Astrocyte of the cerebellum (primary cell): ENCODE measurements around the gene PDSS2.
"Not testable (repeated sequence)": the region's sequence is repeated elsewhere in the genome, so short reads cannot be mapped to it uniquely, and the experiment has no call there.

Experiments
- DNase-seq: peaks from one replicate; pipeline ENCODE4 v3.0.0-alpha.2; 2011; ENCODE audit warnings: low read depth
- H3K4me3 ChIP-seq: 2 replicates; pipeline ENCODE4 v1.5.1; 2011; ENCODE audit warnings: mild to moderate bottlenecking, low read depth, low read length, moderate library complexity
- CTCF ChIP-seq: IDR thresholded peaks from 2 replicates; pipeline ENCODE4 v1.5.1; 2012; ENCODE audit warnings: low read length, low read depth, moderate library complexity, mild to moderate bottlenecking; ENCODE audit errors: missing control alignments
- in situ Hi-C: cut with HindIII; loops from 2 replicates; pipeline ENCODE4 v1.10.0; 2017; ENCODE audit warnings: low sequenced_read_pairs

Gene PDSS2

GRCh38 chr6:107140581-107140980, 318.8 kb downstream of the PDSS2 start:
- H3K4me3 ChIP-seq, result no peak overlapping the region
- DNase-seq, result no peak
- no peak for TF ChIP-seq CTCF
- in situ Hi-C loops, result no loop called here

DNA sequence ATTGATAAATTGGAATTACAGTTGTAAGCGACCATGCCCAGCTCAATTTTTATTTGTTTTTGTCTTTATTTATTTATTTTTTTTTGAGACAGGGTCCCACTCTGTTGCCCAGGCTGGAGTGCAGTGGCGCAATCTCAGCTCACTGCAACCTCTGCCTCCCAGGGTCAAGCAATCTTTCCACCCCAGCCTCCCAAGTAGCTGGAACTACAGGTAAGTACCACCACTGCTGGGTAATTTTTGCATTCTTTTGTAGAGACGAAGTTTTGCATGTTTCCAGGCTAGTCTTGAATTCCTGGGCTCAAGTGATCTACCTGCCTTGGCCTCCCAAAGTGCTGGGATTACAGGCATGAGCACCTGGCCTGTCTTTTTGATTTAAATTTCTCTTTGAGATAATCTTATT, 323.0 kb downstream of the PDSS2 start:
- DNase-seq, in situ Hi-C loops, H3K4me3 ChIP-seq: not testable (repeated sequence)

- DNase-seq, in situ Hi-C loops, H3K4me3 ChIP-seq: not testable (repeated sequence)
Observed at GRCh38 chr6:107135048-107135680, 324.2 kb downstream of the PDSS2 start.

- DNase-seq, result no peak
- TF ChIP-seq CTCF, result peak; percentile 57
- no peak overlapping the region for H3K4me3 ChIP-seq
- in situ Hi-C loops, result no loop called here
Observed at GRCh38 chr6:107132330-107132954, 326.9 kb downstream of the PDSS2 start.

- in situ Hi-C loops, result no loop called here
- no peak for TF ChIP-seq CTCF
- DNase-seq, result no peak
- H3K4me3 ChIP-seq, result no peak overlapping the region
Observed at GRCh38 chr6:107129370-107129925, 329.9 kb downstream of the PDSS2 start.

- no peak for DNase-seq
- no peak overlapping the region for H3K4me3 ChIP-seq
- no peak for TF ChIP-seq CTCF
- in situ Hi-C loops, result no loop called here
Observed at GRCh38 chr6:107128577-107128976, 330.8 kb downstream of the PDSS2 start.

- H3K4me3 ChIP-seq, result no peak overlapping the region
- DNase-seq, result no peak
- no peak for TF ChIP-seq CTCF
- in situ Hi-C loops, result no loop called here
Observed at GRCh38 chr6:107128175-107128574, 331.2 kb downstream of the PDSS2 start.
